Calu3 (cell line): ENCODE measurements around the gene TNFRSF18. TPM values are rescaled to one million over a fixed set of nuclear protein-coding genes. Genes with fewer than 3 reads are reported as not detected.

Source experiments
- BruUV-seq: library from RNA; stranded (reverse); fragments of 400-500 nt; replicated peaks from 2 replicates; lab custom pipeline; 2021; lab: Mats Ljungman, UMichigan
- CTCF ChIA-PET: fragments of 300-600 bp; sonication (Branson Sonifier 250); formaldehyde crosslinking; loops from one replicate; lab custom pipeline; 2022; ENCODE audit warnings: antibody characterized with exemption; lab: Charles Lee
- DNase-seq: peaks from one replicate; pipeline ENCODE4 v3.0.0; 2022
- H3K27ac Mint-ChIP-seq: one replicate; pipeline ENCODE4 v1.8.0; 2022; ENCODE audit warnings: mixed read lengths; ENCODE audit not compliant: unreplicated experiment
- H3K27me3 Mint-ChIP-seq: one replicate; pipeline ENCODE4 v1.8.0; 2022; ENCODE audit warnings: mixed read lengths; ENCODE audit not compliant: unreplicated experiment
- H3K36me3 Mint-ChIP-seq: one replicate; pipeline ENCODE4 v1.8.0; 2022; ENCODE audit warnings: mild to moderate bottlenecking, moderate library complexity, mixed read lengths; ENCODE audit not compliant: insufficient read depth, unreplicated experiment
- H3K4me1 Mint-ChIP-seq: one replicate; pipeline ENCODE4 v1.8.0; 2022; ENCODE audit warnings: mild to moderate bottlenecking, low read depth, mixed read lengths; ENCODE audit not compliant: unreplicated experiment
- H3K4me3 Mint-ChIP-seq: one replicate; pipeline ENCODE4 v1.8.0; 2022; ENCODE audit warnings: mild to moderate bottlenecking, low read depth, moderate library complexity, mixed read lengths; ENCODE audit not compliant: unreplicated experiment
- H3K9me3 Mint-ChIP-seq: one replicate; pipeline ENCODE4 v1.8.0; 2022; ENCODE audit warnings: low read depth, mixed read lengths; ENCODE audit not compliant: unreplicated experiment
- intact Hi-C: fragments of 100-400 bp; cut with micrococcal nuclease; formaldehyde crosslinking; loops from one replicate; pipeline ENCODE4 v1.10.0; 2022; ENCODE audit not compliant: unreplicated experiment
- total RNA-seq: library from RNA; stranded (reverse); gene quantifications from 2 replicates; pipeline ENCODE4 v1.2.3, GENCODE V29; 2022
- TF ChIP-seq, protein P1 (sequence below): fragments of 200-600 bp; IDR thresholded peaks from one replicate; pipeline ENCODE4 v1.8.0; 2022; ENCODE audit warnings: antibody characterized with exemption; ENCODE audit not compliant: unreplicated experiment

Gene TNFRSF18
- total RNA-seq, 1 experiment from 2014 or later: not detected

DNA sequence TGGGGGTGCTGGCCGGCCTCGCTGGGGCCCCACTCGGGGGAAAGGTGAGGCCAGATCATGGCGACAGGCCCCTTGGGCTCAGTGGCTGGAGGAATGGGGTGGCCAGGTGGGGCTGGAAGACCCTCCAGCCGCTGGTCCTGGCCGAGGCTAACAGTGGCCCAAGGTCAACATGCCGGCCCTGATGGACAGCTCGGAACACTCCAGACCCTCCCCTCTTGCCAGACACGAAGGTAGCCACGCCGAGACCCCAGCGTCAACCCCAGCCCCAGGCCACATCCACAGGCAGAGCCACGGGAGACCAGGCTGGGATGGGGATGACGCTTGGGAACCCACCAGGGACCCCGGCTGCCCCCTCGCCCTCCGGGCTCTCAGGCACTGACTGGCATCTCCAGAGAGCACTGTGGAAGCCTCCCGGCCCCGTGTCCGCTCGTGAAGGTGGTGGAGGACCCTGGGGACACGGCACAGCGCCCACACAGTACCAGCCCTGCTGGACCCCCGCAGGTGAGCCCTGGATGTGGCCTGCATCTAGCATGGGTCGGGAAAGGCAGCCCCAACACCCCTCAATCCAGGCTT is 41.0 kb upstream of the TNFRSF18 start:
- TF ChIP-seq, protein P1, sequence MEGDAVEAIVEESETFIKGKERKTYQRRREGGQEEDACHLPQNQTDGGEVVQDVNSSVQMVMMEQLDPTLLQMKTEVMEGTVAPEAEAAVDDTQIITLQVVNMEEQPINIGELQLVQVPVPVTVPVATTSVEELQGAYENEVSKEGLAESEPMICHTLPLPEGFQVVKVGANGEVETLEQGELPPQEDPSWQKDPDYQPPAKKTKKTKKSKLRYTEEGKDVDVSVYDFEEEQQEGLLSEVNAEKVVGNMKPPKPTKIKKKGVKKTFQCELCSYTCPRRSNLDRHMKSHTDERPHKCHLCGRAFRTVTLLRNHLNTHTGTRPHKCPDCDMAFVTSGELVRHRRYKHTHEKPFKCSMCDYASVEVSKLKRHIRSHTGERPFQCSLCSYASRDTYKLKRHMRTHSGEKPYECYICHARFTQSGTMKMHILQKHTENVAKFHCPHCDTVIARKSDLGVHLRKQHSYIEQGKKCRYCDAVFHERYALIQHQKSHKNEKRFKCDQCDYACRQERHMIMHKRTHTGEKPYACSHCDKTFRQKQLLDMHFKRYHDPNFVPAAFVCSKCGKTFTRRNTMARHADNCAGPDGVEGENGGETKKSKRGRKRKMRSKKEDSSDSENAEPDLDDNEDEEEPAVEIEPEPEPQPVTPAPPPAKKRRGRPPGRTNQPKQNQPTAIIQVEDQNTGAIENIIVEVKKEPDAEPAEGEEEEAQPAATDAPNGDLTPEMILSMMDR: no peak
- DNase-seq: no peak
- intact Hi-C loops: loop anchor here (5.0 kb wide), 1 partner anchor 125 kb away; no protein-coding TSS in a partner anchor
- Mint-ChIP-seq H3K9me3 (no peaks in the 10 kb centered on the region), H3K27ac (no peak overlapping the region), H3K36me3 (peaks cover 12% of the 10 kb centered on the region), H3K27me3 (no peaks in the 10 kb centered on the region), H3K4me1 (no peaks in the 10 kb centered on the region), H3K4me3 (no peak overlapping the region)
- no TSS peak for BruUV-seq
- CTCF ChIA-PET: no interaction called here

DNA sequence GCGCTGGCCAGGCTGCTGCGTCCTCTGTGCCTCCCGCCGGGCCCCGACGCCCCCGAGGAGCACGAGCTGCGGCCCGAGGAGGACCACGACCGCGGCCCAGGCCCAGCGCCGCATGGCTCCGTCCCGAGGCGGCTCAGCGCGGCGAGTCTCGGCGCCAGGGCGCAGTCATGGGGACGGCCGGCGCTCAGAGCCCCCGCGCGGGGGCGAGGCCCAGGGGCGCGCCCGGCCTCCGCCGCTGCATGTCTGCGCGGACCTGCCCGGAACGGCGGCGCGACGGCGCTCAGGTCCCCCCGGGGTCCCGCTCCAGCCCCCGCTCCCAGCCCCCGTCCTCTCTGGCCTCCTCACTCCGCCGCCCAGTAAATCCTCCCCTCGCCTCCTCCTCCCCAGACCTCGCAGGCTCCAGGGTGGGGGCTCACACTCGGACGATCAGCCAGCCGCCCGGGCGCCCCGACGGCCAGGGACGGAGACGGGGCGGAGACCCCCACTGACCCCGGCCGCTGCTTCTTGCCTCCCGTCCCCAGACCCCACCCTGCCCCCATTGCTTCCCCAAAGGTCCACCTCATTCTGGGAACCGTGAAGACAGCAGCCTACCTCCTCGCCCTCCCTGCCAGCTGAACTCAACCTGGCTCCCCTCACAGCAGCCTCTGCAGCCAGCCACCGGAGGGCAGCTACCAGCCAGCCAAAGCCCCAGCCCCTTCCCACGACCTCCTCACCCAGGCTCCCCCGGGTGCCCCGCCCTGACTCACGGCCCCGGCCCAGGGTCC is 40.4 kb upstream of the TNFRSF18 start, which contains the start of gene C1QTNF12:
TSS of gene C1QTNF12 (minus strand) at position 146 of the 764 bp plus-strand sequence. CDS start at position 114, 32 bp downstream.
- Mint-ChIP-seq H3K27ac (no peak within 1 kb of the TSS), H3K36me3 (peaks cover 12% of the 10 kb centered on the region), H3K9me3 (no peaks in the 10 kb centered on the region), H3K4me1 (no peaks in the 10 kb centered on the region), H3K27me3 (no peaks in the 10 kb centered on the region), H3K4me3 (no peak within 1 kb of the TSS)
- no peak for DNase-seq
- intact Hi-C loops: loop anchor here (5.0 kb wide), 1 partner anchor 124 kb away; no protein-coding TSS in a partner anchor
- BruUV-seq: no TSS peak
- TF ChIP-seq, protein P1: no peak
- CTCF ChIA-PET: no interaction called here

DNA sequence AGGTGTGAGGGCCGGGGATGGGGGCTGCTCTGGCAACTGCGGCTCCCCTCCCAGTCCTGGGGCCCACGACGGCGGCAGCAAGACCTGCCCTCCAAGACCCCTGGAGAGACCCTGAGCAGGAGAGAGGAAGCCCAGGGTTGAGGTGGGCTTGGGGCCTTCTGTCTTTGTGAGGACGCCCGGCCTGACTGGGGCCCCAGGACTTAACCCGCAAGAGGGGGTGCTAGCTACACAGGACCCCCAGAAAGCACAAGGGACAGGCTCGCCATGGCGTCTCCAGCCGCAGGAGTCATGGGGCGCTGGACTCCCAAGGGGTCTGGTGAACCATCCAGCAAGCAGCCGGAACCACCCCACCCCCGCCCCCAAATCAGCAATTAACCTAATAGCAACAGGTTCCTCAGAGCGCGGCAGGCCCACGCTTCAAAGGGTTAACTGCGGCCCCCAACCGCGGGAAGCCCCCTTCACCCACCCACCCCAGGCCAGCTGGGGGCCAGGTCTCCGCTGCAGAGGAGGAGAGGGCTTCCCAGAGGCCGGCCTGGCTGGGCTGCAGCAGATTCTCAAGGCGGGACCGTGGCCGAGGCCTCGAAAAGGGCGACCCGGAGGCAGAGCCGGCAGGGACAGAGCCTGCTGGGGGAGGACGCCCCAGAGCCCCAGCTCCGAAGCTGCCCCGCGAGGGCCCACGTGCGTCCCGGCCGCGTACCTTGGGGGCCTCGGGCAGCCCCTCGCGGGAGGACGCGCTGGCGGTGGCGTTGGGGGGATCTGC is 39.6 kb upstream of the TNFRSF18 start:
- Mint-ChIP-seq H3K27ac (no peak overlapping the region), H3K4me3 (no peak overlapping the region), H3K27me3 (no peaks in the 10 kb centered on the region), H3K36me3 (peaks cover 12% of the 10 kb centered on the region), H3K9me3 (no peaks in the 10 kb centered on the region), H3K4me1 (no peaks in the 10 kb centered on the region)
- CTCF ChIA-PET: no interaction called here
- no TSS peak for BruUV-seq
- intact Hi-C loops: loop anchor here (5.0 kb wide), 1 partner anchor 124 kb away; no protein-coding TSS in a partner anchor
- TF ChIP-seq, protein P1: no peak
- no peak for DNase-seq

DNA sequence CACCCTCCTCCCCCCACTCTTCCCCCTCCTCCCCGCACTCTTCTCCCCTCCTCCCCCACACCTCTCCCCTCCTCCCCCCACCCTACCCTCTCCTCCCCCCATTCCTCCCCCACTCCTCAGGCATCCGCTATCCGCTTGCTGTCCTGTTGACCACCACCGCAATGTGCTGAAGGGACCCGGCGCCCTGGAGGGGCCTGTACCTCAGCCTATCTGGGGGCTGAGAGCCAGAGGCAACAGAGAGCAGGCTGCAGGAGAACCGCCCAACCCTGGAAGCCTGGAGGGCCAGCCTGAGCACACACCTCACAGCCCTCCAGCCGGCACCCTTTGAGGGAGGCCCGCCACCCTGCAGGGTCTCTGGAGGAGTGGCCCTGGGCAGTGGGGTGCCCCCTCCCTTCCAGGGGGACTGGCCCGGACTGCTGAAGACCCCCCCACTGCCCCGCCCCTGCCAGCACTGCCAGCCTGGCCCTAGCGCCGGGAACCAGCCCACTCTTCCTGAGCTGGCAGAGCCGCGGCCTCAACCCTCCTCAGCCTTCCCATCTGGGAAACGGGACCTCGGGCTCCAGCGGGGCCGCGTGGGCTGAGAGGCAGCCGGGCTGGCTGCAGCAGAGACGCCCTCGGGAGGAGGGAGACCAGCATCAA is 38.9 kb upstream of the TNFRSF18 start:
- TF ChIP-seq, protein P1: no peak
- Mint-ChIP-seq H3K36me3 (peaks cover 12% of the 10 kb centered on the region), H3K27ac (no peak overlapping the region), H3K4me3 (no peak overlapping the region), H3K4me1 (no peaks in the 10 kb centered on the region), H3K9me3 (no peaks in the 10 kb centered on the region), H3K27me3 (no peaks in the 10 kb centered on the region)
- CTCF ChIA-PET: no interaction called here
- no peak for DNase-seq
- intact Hi-C loops: loop anchor here (5.0 kb wide), 1 partner anchor 123 kb away; no protein-coding TSS in a partner anchor
- BruUV-seq: no TSS peak
